ENCODE measurements around the gene PIP4K2A. TPM values are rescaled to one million over a fixed set of nuclear protein-coding genes. Genes with fewer than 3 reads are reported as not detected.

Gene PIP4K2A
- total RNA-seq, 1 donor from 2014 or later: 34.9 TPM

DNA sequence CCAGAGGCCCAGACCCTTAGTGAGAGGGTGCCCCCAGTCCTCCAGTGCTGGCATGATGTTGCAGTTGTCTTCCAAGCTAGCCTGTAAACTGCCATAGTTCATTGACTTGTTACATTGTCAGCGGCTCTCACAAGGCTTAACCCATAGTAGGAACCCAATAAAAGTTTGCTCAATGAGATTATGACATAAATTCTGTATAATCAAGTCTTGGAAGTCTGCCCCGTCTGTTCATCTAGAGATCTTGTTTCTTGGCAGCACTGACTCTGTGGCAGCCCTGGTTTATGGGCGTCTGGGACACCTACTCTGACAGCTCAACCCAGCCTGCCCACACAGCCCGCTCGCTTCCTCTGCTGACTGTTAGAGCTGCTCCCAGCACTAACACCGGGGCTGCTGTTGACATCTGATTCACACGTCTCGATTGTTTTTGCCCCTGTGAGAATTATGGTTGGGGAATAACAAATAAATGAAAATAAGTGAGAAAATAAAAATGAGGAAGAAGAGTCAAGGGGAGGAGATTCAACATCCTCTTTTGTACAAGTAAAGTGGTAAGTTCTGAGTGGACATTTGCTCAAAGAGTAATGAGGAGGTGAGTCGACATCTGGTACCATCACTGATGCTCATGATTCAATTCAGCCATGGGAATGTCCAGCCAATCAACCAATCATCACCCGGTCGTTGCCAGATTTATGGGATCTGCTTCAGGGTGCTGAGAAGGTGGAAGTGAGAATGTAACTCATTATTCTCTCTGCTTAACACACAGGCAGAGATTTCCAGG, 208.3 kb downstream of the PIP4K2A start:
- Histone ChIP-seq H3K27me3 (no peaks in the 10 kb centered on the region), H3K36me3 (no peaks in the 10 kb centered on the region), H3K9me3 (no peaks in the 10 kb centered on the region), H3K27ac (no peak overlapping the region), H3K4me1 (peaks cover 0 to 1% of the 10 kb centered on the region in 2 donors), H3K4me3 (no peak overlapping the region)
- no peak for DNase-seq (ENCODE audit: low spot score in 2 of 2)
- TF ChIP-seq, protein P1, sequence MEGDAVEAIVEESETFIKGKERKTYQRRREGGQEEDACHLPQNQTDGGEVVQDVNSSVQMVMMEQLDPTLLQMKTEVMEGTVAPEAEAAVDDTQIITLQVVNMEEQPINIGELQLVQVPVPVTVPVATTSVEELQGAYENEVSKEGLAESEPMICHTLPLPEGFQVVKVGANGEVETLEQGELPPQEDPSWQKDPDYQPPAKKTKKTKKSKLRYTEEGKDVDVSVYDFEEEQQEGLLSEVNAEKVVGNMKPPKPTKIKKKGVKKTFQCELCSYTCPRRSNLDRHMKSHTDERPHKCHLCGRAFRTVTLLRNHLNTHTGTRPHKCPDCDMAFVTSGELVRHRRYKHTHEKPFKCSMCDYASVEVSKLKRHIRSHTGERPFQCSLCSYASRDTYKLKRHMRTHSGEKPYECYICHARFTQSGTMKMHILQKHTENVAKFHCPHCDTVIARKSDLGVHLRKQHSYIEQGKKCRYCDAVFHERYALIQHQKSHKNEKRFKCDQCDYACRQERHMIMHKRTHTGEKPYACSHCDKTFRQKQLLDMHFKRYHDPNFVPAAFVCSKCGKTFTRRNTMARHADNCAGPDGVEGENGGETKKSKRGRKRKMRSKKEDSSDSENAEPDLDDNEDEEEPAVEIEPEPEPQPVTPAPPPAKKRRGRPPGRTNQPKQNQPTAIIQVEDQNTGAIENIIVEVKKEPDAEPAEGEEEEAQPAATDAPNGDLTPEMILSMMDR (IDR thresholded peaks at IDR 0.05): no peak
- intact Hi-C loops (cut with DNase I): no loop called here

DNA sequence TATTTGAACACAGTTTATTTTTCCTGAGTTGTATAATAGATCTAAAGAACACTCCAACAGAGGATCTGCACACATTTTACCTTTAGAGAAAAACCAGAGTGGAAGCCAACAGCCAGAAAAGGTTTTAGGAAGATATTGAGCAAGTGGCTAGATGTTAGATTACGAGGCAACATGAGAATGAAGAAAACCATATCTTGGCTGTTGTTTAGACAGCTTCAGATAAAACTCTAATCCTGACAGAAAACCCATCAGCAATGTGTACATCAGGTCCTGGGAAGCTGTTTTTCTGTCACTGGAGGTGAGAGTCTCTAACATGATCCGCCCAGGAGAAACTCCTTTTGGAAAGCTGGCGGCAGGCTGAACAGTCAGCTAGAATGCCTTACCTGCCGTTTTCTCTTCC, 209.6 kb downstream of the PIP4K2A start:
- Histone ChIP-seq H3K4me3 (no peak overlapping the region), H3K27ac (no peak overlapping the region), H3K9me3 (no peaks in the 10 kb centered on the region), H3K36me3 (no peaks in the 10 kb centered on the region), H3K4me1 (peaks cover 0 to 6% of the 10 kb centered on the region in 2 donors), H3K27me3 (no peaks in the 10 kb centered on the region)
- TF ChIP-seq, protein P1 (IDR thresholded peaks at IDR 0.05): no peak
- DNase-seq (ENCODE audit: low spot score in 2 of 2): no peak
- intact Hi-C loops (cut with DNase I): no loop called here

- no peak overlapping the region for H3K4me3 ChIP-seq
- no peaks in the 10 kb centered on the region for H3K36me3 ChIP-seq
- no peak for DNase-seq (ENCODE audit: low spot score in 2 of 2)
- no peaks in the 10 kb centered on the region for H3K27me3 ChIP-seq
- H3K9me3 ChIP-seq: no peaks in the 10 kb centered on the region
- peaks cover 0 to 6% of the 10 kb centered on the region in 2 donors for H3K4me1 ChIP-seq
- H3K27ac ChIP-seq: no peak overlapping the region
- intact Hi-C loops (cut with DNase I): no loop called here
- TF ChIP-seq, protein P1 (IDR thresholded peaks at IDR 0.05): no peak
Measured at GRCh38 chr10:22503315-22504088, 210.9 kb downstream of the PIP4K2A start.

DNA sequence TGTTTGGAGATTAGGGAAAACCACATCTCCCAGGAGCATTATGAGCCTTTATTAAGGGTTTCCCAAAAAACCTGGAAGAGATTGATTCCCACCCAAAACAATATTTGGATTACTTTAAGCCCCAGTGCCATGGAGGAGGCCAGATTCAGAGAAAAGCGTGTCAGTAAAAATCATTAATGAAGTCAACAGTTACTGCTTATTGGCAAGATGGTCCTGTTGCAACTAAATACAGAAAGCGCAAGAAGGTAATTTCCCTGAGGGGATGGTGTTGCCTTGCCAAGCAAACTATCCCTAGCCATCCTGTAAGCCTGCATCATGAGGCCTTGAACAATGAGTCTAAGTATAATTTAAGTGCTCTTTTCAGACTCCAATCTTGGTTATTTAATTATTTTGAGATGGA, 212.5 kb downstream of the PIP4K2A start:
- Histone ChIP-seq H3K4me3 (no peak overlapping the region), H3K27ac (no peak overlapping the region), H3K36me3 (no peaks in the 10 kb centered on the region), H3K27me3 (no peaks in the 10 kb centered on the region), H3K9me3 (no peaks in the 10 kb centered on the region), H3K4me1 (peaks cover 0 to 6% of the 10 kb centered on the region in 2 donors)
- TF ChIP-seq, protein P1 (IDR thresholded peaks at IDR 0.05): no peak
- DNase-seq (ENCODE audit: low spot score in 2 of 2): no peak
- intact Hi-C loops (cut with DNase I): no loop called here

- Histone ChIP-seq H3K27ac (no peak overlapping the region), H3K9me3 (no peaks in the 10 kb centered on the region), H3K36me3 (no peaks in the 10 kb centered on the region), H3K27me3 (no peaks in the 10 kb centered on the region), H3K4me1 (peaks cover 0 to 6% of the 10 kb centered on the region in 2 donors), H3K4me3 (no peak overlapping the region)
- TF ChIP-seq, protein P1 (IDR thresholded peaks at IDR 0.05): no peak
- intact Hi-C loops (cut with DNase I): no loop called here
- no peak for DNase-seq (ENCODE audit: low spot score in 2 of 2)
Measured at GRCh38 chr10:22501413-22501812, 213.0 kb downstream of the PIP4K2A start.
